GM18508 (cell line): Measurements from ENCODE around the gene APCDD1.
"Not testable (repeated sequence)": the region's sequence is repeated elsewhere in the genome, so short reads cannot be mapped to it uniquely, and the experiment has no call there.

ENCODE experiments used
- ATAC-seq: cut with Tn5 transposase; IDR thresholded peaks from one replicate; pipeline ENCODE4 v1.9.1; 2021; ENCODE audit warnings: moderate number of reproducible peaks; ENCODE audit not compliant: insufficient read depth, unreplicated experiment

Gene APCDD1

DNA sequence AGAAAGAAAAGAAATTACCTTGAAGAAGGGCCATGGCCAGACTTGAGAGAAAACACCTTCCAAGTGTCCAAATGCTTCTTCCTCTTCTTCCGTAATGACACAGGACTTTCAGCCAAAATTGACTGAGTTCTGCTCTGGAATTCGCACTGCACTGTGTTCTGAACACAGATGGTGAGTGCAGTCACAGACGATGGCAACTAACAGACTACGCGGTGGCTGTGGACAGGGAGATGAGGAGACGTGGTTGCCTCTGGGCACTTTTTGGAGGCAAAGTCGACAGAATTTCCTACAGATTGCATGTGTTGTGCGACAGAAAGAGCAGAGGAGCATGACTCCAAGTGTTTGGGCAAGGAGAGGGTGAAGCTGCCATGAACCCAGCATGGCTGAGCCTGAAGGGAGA lies 67.1 kb downstream of the APCDD1 start:
- ATAC-seq = no peak

DNA sequence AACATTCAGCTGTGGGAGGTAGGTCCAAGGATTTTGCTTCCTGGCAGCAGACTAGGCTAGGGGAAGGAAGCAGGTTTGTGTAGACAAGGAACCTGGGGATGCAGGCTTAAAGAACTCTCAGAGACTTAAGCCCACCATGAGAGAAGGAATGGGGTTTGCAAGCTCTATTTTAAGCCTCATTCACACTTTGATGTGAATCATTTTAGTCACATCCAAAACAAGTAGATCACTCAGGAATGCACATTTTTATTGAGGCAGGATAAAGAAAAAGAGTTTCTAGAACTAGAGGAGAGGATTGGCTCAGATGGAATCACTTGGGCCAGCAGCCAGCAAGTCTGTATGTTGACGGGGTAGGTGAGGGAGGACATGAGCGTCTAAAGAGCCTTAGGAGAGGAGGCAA lies 68.1 kb downstream of the APCDD1 start:
- ATAC-seq = no peak

DNA sequence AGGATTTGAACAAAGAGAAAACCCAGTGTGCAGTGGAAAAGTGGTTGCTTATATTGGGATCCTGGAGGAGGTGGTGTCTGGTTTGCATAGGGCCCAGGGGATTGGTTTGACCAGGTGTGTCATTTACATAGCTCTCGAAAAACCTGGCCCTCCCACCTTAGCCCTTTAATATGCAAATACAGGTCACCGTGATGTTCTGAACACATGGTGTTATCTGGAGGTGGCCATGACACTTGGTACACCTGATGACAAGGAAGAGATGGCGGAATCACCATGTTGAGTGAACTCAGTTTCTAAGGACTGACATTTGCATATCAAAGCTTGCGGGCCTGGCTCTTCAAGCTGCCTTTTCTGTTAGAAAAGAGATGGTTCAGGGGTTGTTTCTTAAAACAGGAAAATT lies 69.1 kb downstream of the APCDD1 start:
- ATAC-seq = no peak

DNA sequence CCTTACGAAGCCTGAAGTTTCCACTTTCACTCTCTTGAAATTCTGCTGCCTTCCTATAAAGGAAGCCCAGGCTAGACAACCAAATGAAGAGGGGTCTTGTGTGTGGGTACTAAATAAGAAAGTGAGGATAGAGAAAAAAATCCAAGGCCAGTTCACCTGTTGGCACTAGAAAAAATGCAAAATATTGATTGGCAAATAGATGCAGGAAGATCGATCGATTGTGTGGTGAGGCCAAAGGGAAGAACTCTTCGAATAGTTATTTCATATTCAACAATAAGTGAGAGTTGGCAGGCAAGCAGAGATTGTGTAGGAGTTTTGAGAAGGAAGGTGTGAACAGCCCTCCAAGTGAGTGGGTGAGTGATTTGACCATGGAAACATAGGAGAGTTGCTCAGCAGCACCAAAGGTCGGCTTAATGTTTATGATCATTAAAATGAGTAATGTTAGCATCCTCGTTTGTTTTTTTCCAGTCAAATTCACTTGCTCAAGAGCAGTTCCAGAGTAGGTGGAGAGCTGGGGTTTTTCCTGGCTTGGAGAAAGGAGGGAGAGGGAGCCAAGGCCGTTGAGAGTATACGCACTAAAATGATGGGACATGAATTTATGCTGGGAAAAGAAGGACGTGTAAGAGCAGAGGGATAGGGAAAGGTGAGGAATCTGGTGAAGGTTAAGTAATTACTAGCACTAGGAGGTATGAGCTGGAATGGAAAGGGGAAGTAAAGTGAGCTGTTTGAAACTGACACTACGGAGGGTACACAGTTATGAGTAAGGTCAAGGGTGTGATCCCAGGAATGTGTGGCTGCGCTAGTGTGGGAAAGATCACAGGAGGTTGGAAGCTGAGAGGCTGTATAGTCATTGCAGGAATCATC lies 70.3 kb downstream of the APCDD1 start:
- no peak for ATAC-seq

DNA sequence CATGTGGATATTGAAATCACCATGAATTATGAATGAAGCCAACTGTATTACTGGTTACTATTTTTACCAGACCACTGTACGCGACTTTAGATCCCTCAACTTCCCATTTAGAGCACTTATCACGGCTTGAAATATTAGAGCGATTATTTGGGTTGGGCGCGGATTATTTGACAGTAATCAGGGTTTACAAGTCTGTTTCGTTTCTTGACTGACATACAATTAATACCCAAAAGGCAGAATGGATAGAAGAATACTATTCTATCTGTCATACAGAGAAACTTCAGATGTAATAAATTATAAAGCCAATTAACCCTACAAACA lies 70.9 kb downstream of the APCDD1 start:
- no peak for ATAC-seq

DNA sequence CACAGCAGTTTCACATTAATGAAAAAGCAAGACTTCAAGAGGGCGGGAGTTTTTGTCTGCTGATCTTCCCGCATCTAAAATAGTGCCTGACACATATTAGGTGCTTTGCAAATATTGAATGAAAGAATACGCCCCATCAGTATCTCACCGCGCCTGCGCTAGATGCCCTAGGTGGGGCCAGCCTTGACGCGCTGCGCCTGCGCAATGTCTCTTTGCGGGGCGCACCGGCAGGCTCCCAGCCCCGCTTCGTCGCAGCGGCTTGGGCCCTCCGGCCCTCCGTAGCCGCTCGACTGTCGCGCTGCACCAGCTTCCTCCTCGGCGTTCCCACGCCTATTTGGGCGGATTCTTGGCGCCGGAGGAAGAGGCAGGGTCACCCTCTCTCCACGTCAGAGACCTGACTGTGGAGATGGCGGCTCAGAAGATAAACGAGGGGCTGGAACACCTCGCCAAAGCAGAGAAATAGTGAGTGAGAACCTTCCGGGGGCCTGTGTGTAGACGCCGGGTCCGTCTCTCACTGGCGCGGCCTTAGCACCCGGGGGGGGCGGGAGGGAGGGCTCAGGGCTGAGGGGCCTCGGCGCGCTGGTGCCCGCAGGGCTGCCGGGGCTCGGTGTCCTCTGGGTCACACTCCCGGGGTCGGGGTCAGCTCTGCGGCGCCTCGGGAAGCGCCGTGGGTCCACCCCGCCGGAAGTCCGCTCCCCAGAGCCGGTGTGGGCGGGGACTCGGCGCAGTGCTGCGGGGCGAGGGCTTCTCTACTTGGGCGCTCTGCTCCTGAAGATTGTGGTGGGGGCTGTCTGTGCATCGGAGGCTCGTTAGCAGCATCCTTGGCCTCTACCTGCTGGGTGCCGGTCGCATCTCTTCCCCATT lies 71.5 kb downstream of the APCDD1 start, which contains the start of gene NAPG:
Gene NAPG, plus strand, starts transcription at position 331 of the 864 bp plus-strand sequence. Its CDS starts 76 bp downstream, at position 407.
- peak; percentile 49 for ATAC-seq

DNA sequence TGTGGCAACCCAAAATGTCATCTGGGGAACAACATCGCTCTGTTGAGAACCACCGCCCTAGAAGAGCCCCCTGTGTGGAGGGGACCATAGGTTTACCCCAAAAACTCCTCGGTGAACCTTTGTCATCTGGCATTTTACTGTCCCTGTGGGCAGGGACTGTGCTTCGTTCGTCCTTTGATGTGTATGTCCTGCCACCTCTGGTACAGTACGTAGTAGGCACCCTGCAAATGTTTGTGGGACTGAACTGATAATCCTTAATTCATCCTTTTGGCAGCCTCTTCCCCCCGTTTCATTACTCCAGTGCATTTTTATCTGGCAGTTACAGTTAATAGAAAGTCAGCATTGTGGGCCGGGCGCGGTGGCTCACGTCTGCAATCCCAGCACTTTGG lies 72.1 kb downstream of the APCDD1 start:
- ATAC-seq = no peak

DNA sequence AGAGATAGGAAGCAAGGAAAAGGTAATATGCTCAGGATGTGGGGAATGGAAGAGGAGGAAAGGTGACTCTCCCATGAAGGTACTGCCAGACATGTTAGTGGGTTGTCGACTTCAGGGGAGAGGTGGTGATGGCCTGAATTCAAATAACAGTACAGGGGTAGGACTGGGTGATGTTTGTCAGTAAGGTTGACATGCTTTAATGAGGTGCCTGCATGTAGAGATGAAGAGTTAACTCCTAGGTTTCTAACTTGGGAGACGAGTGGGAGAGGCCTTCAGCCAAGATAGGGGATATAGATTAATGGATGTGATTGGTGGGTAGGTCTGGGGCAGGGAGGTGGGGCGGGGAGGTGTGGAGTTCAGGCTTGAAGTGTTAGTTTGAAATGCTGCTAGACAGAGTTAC lies 74.0 kb downstream of the APCDD1 start:
- ATAC-seq = no peak

DNA sequence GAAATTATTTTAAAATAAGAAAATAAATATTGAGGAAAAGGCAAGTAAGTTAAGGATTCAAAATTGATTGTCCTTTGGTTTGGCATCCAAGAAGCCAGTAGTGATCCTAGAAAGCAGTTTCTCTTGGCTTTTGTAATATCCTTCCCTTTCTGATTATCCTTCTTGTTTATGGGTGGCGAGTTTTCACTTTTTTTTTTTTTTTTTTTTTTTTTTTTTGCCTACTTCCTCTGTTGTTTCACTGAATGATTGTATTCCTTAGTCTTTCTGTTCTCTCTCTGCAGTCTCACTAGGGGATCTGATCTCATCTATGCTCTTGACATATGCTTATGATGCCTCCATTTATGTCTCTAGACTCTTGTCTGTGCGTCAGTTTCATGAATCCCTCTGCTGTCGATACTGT lies 75.6 kb downstream of the APCDD1 start:
- ATAC-seq = no peak

DNA sequence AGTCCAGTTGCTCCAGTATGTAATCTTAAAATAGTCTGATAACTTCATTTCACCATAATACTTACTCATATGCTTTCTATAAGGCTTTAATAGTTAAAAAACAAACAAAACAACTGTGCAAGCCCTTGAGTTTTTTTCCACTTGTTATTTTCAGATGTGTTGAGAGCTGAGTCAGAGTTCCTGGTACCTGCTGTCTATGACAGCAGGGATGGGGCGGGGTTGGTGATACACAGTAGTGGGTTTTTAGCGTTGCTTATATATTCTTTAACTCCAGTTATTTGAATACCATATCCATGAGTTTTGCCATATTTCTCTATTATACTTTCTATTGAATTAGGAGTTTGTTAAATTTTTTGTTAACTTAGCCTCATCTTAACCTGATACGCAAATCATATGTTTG lies 76.4 kb downstream of the APCDD1 start:
- no peak for ATAC-seq

DNA sequence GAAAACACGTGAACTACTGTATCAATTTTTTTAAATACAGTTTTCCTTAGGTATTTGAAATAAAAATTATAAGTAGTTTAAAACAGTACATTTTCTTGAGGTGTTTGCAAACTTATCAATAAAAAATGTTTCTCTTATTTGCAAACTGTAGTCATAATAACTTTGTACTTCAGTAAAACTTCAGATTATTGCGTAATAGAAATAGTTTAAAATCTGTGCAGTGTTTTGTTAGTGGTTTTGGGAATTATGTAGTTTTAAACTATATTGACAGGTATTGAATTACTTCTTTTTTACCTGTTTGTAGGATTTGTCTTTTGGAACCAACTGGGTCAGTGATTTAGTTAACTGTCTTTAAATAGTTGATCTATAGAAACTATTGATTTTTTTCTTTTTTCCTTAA lies 78.7 kb downstream of the APCDD1 start:
- ATAC-seq = no peak

DNA sequence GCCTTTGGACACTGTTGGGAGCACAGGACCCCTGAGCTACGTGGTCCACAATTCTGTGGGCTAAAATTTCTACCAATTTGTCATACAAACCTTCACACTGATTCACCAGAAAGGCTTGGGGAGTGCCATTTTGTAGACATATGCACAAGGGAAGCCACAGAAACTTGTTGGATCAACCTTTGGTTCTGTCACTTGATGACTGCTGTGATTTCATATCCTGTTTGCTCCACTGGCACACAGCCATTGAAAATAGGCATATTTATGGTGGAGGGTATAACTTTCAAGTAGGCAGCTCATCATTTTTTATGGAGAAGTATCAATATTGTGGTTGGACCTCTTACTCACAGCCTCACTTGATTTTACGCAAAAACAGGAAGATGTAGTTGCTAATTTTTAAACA lies 81.8 kb downstream of the APCDD1 start:
- no peak for ATAC-seq

DNA sequence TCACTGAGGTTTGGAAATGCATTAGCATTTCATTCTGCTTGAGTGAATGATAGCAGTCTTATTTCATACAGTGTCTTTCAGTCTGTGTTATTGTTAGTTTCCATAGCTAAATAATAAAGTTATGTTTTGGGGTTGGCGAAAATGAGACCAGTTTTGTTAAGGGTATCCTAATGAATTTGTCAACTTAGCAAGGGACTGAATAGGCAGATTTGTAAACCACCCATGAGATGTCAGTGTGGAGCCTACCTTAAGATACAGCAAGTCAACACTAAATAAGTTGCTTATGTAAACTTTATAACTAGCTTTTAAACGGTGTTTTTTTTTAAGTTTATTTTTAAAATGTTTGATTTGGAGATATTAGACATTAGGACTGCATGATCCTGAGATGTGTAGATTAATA lies 83.3 kb downstream of the APCDD1 start:
- ATAC-seq = no peak

DNA sequence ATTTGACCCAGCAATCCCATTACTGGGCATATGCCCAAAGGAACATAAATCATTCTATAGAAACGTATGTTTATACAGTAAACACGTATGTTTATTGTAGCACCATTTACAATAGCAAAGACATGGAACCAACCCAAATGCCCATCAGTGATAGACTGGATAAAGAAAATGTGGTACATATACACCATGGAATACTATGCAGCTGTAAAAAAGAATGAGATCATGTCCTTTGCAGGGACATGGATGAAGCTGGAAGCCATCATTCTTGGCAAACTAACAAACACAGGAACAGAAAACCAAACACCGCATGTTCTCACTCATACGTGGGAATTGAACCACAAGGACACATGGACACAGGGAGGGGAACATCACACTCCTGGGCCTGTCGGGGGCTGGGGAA lies 84.7 kb downstream of the APCDD1 start:
- ATAC-seq = not testable (repeated sequence)
